SK-N-MC (cell line): ENCODE data around the gene PRCD.

ENCODE experiments used
- EZH2 ChIP-seq: fragments of 200-600 bp; sonication (generic); IDR thresholded peaks from one replicate; pipeline ENCODE4 v1.6.1; 2017; ENCODE audit warnings: antibody characterized with exemption
- FOXP2 ChIP-seq: optimal IDR thresholded peaks from 2 replicates; pipeline ENCODE3; 2011; ENCODE audit warnings: mild to moderate bottlenecking, moderate library complexity; ENCODE audit not compliant: insufficient read depth; ENCODE audit errors: extremely low read length, control extremely low read depth
- POLR2AphosphoS5 ChIP-seq: IDR thresholded peaks from 2 replicates; pipeline ENCODE4 v1.6.1; 2012; ENCODE audit warnings: mild to moderate bottlenecking, low read depth, low read length, borderline replicate concordance

GRCh38 chr17:76556765-76557367 is 17.0 kb downstream of the PRCD start:
- TF ChIP-seq EZH2 = no peak
- no peak for TF ChIP-seq POLR2AphosphoS5
- no peak for TF ChIP-seq FOXP2
